ENCODE results near the gene CFAP45.

- TF ChIP-seq EZH2 (IDR thresholded peaks at IDR 0.05; ENCODE audit: borderline replicate concordance, insufficient read depth, low read depth, low read length, poor library complexity, severe bottlenecking) (no peak), CTCF (IDR thresholded peaks at IDR 0.05) (no peak)
These were observed 7.0 kb upstream of the CFAP45 start for GRCh38 chr1:159906960-159907359.
